Measurements from ENCODE around the gene SPINDOC.
"Not testable (repeated sequence)": the region's sequence is repeated elsewhere in the genome, so short reads cannot be mapped to it uniquely, and the experiment has no call there.

DNA sequence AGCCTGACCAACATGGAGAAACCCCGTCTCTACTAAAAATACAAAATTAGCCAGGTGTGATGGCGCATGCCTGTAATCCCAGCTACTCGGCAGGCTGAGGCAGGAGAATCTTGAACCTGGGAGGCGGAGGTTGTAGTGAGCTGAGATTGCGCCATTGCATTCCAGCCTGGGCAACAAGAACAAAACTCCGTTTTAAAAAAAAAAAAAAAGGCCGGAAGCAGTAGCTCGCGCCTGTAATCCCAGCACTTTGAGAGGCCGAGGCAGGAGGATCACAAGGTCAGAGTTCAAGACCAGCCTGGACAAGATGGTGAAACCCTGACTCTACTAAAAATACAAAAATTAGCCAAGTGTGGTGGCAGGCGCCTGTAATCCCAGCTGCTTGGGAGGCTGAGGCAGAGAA is 2.9 kb upstream of the SPINDOC start:
- not testable (repeated sequence) for TF ChIP-seq RFX5 (IDR thresholded peaks at IDR 0.05; ENCODE audit: low read length); NFIC (IDR thresholded peaks at IDR 0.05; ENCODE audit: borderline replicate concordance); TAF1 (IDR thresholded peaks at IDR 0.05; ENCODE audit: borderline replicate concordance, low read depth, low read length); POLR2AphosphoS5 (IDR thresholded peaks at IDR 0.05; ENCODE audit: low read depth, low read length); JUND (IDR thresholded peaks at IDR 0.05); FOXM1 (IDR thresholded peaks at IDR 0.05; ENCODE audit: low read depth); EP300 (IDR thresholded peaks at IDR 0.05; ENCODE audit: borderline replicate concordance in 1 of 2, low read depth in 1 of 2, low read length in 1 of 2); MXI1 (IDR thresholded peaks at IDR 0.05; ENCODE audit: low read depth, low read length)
- TF ChIP-seq, protein P1, sequence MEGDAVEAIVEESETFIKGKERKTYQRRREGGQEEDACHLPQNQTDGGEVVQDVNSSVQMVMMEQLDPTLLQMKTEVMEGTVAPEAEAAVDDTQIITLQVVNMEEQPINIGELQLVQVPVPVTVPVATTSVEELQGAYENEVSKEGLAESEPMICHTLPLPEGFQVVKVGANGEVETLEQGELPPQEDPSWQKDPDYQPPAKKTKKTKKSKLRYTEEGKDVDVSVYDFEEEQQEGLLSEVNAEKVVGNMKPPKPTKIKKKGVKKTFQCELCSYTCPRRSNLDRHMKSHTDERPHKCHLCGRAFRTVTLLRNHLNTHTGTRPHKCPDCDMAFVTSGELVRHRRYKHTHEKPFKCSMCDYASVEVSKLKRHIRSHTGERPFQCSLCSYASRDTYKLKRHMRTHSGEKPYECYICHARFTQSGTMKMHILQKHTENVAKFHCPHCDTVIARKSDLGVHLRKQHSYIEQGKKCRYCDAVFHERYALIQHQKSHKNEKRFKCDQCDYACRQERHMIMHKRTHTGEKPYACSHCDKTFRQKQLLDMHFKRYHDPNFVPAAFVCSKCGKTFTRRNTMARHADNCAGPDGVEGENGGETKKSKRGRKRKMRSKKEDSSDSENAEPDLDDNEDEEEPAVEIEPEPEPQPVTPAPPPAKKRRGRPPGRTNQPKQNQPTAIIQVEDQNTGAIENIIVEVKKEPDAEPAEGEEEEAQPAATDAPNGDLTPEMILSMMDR (IDR thresholded peaks at IDR 0.05): not testable (repeated sequence)
- TF ChIP-seq, protein P2, sequence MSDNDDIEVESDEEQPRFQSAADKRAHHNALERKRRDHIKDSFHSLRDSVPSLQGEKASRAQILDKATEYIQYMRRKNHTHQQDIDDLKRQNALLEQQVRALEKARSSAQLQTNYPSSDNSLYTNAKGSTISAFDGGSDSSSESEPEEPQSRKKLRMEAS (IDR thresholded peaks at IDR 0.05; ENCODE audit: low read depth): not testable (repeated sequence)
- TF ChIP-seq, protein P3, sequence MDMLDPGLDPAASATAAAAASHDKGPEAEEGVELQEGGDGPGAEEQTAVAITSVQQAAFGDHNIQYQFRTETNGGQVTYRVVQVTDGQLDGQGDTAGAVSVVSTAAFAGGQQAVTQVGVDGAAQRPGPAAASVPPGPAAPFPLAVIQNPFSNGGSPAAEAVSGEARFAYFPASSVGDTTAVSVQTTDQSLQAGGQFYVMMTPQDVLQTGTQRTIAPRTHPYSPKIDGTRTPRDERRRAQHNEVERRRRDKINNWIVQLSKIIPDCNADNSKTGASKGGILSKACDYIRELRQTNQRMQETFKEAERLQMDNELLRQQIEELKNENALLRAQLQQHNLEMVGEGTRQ (IDR thresholded peaks at IDR 0.05; ENCODE audit: borderline replicate concordance, low read depth, low read length): not testable (repeated sequence)
